GM18870 (cell line): ENCODE measurements around the gene PDE4D.

Experiments
- ATAC-seq: cut with Tn5 transposase; IDR thresholded peaks from one replicate; pipeline ENCODE4 v1.9.1; 2021; ENCODE audit warnings: moderate library complexity; ENCODE audit not compliant: unreplicated experiment

PDE4D gene

DNA sequence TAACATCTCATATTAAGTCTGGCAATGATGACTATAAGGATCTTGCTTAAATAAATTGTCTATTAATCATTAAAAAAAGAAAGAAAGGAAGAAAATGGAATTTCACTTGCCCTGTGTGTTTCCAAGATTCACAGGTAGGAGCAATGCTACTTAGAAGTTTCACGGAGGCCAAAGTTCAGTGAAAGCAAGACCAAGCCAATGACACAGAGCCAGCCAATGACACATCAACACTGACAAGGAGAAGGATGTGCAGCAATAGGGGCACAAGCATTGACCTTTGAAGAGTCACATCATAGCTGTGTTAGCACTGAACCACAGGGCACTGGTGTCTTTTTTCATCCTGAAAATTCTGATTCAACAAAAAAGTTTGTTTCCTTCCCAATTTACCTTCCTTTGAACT lies 364.3 kb downstream of the PDE4D start:
- ATAC-seq = no peak

DNA sequence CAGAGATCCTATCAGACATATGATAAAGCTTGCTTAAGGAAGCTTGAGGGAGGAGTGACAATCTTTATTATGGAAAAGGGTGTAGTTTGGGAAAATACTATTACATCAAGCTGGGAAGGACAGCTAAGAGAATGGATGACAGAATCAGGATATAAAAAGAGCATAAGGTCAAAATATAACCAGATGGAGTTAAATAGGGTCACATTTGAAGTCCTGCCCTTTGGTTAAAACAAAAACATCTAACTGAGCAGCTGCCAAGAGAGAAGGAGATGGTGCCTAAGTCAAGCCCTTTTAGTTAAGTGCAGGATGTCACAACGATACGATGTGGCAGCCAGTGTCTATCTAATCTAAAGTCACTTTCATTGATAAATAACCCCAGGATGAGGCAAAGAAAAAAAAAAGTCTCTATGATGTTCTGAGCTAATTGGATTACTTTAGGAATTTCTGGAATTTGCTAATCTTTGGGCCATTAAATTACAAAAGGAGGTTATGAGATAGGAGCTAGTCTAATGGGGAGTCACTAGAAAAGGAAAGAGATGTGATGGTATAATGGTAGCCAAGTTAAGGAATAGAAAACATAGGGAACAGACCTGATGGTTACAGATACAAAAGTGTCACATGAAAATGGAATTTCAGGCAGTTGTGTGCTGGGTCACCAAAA lies 365.2 kb downstream of the PDE4D start:
- ATAC-seq = no peak

DNA sequence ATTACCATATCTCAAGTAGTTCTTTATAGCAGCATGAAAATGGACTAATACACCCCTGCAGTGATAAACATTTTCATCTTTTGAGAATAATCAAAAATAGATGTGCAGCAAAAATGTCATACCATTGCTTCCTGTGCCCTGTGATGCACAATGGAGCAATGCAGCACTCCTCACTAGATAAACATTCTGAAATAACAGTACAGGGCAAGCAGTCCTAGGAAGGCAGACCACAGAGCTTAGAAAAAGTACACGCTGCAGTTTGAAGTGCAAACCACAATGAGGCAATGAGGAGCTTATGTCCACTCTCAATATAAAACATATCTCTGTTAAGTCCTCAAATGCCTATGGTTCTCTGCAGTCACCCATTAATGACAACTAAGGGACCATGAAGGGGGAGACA lies 367.6 kb downstream of the PDE4D start:
- ATAC-seq = no peak

DNA sequence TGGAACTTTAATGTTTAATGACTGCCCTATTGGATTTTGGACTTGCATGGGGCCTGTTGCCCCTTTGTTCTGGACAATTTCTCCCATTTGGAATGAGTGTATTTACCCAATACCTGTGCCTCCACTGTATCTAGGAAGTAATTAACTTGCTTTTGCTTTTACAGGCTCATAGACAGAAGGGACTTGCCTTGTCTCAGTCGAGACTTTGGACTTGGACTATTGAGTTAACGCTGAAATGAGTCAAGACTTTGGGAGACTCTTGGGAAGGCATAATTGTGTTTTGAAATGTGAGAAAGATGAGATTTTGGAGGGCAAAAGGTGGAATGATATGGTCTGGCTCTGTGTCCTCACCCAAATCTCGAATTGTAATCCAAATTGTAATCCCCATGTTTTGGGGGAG lies 368.2 kb downstream of the PDE4D start:
- no peak for ATAC-seq

DNA sequence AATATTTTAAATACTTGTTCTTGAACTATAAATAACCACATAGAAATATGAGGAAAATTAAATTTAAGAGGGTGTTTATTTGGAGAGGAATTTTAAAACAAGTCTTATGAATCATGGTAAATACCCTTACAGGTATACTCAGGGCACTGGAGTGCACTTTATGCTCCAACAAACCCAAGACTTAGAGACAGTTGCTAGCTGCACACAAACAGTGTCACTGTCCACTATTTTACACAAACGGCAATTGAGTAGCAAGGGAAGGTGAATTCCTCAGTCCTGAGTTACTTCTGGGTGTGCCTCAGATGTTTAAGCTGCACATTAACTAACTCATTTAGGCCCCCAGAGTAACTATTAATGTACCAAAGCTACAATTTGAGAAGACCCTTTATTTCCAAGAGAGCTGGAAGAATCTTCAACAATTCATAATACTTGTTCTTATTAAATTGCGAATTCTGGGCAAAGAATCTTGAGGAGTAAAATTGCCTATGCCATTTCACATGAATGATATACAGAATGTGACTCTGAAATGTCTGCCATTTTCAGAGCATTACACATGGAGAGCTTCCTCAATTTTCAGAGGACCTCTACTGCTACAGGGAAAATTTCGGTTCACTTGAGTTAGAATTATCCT lies 371.2 kb downstream of the PDE4D start:
- ATAC-seq = no peak

DNA sequence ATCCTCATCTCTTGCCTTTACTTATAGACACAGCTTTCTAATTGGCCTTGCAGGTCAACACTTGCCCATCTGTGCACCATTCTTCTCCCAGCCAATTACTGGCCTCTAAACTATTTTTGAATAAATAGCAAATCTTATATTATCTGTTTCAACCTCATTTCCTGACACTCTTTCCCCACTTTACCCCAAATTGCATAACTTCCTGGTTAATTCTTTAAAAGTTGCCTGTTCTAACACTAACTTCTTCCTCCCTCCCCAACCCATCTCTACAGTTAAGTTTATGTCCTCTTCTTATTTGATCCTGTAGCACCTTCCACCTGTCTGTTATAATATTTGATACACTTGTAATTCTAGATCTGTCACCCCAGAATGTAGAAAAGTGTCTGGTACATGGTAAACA lies 372.1 kb downstream of the PDE4D start:
- no peak for ATAC-seq

DNA sequence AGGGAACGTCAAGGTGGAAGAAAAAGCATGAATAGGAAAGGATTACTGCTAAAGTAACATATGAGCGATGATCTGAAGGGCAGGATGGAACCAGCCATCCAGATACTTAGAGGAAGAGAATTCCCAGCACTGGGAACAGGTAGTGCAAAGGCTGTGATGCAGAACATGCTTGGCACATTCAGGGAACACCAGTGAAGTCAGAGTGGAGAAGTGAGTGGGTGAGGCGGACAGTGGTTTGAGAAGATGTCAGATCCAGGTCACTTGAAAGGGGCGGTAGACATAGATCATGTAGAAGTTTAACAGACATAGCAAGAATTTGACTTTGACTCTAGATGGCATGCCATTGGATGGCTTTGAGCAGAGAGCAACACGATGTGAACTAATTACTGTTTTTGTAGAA lies 374.2 kb downstream of the PDE4D start:
- ATAC-seq = no peak

DNA sequence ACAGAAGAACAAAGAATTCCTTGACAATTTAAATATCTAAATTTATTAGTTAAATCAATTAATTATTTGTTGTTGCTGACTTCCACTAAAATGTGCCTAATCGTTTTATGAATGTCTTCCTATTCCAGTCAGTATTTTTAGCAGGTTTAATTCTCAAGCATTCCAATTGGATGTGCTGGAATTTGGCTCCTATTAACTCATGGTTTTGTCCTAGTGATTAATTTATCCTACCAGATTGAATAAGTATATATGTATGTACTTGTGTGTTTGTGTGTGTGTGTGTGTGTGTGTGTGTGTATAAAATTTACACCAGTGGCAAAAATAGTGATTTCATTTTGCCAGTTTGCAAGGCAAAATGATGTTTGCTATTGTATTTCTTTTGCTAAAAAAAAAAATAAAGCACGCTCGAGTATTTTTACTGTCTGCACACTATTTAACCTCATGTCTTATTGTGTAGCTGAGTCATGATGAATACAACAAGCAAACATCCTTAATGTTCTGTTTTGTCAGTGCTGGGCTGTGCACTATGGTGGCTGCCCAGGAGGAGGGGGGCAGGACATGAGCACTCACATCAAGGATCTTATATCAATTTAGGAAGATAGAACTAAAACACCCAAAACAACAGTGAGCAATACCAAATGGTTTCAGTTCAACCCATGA lies 375.5 kb downstream of the PDE4D start:
- ATAC-seq = no peak

DNA sequence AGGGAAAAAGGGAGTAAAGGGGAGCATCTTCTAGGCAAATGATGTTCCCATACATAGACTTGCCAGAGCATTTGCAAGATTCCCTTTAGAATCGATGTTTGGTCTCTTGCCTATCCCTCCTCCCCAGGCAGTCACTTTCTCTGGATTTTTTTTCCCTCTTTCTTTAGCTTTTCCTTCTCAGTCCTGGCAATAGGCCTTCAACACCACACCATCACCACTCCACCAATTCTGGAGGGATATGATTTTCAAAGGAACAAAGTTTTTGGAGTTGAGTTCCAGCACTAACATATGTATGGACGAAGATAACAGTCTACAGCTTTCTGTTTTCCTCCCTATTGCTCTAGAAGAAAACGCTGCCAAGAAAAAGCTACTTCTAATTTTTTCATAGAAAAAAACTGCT lies 377.4 kb downstream of the PDE4D start:
- ATAC-seq = no peak

DNA sequence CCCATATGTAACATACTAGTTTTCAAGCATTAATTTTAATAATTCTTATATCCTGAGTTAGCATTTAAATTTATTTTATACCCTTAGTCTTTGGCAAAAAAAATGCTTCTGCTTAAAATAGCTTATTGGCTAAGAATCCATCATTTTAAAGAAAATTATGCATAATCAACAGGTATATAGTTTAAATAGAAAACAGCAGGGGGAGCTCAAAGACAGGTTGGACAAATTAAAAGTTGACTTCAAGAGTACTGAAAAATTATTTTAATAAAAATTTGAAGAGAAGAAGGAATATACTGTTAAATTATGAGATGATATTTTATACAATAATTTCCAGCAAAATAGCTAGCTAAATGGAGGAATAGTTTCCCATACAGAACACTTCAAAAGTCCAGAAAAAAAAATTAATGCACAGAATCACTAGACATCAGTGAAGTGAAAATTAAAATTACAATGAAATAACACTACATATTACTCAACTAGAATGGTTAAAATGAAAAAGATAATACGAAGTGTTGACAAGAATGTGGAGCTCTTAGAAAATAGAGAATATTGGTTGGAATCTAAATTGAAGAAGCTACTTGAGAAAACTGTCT lies 387.1 kb downstream of the PDE4D start:
- ATAC-seq = no peak

DNA sequence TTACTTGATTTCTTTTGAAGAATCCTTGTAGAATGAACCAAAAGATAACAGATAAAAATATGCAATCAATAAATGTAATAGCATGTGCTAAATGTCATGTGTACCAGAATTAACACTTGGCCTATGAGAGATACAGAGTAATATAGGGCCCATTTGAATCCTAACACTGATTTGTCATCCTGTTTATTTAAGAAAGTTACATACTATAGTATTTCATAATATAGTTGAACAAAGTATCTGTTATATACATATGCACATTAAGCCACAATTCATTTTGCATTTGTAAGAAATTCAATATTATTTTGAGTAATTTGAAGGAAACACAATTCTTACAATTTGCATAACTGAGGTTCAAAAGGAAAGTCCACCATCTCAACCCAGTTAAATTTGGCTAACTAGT lies 389.5 kb downstream of the PDE4D start:
- ATAC-seq = no peak

DNA sequence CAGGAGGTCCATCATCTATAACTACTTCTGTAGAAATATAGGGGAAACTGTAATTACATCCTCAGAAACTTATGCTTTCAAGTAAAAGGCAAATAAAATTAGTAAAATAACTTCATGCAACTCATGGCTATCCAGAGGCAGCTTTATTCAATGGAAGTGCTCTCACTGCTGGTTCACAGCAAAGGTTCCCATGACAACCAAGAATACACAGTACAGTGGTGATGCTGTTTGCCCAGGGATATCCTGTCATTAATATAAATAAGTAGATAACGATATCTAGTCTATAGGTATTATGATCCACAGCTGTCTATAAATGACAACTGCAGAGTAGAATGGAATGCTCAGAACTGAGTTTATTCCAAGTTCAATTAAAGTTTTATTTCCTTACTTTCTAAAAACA lies 390.3 kb downstream of the PDE4D start:
- ATAC-seq = no peak

DNA sequence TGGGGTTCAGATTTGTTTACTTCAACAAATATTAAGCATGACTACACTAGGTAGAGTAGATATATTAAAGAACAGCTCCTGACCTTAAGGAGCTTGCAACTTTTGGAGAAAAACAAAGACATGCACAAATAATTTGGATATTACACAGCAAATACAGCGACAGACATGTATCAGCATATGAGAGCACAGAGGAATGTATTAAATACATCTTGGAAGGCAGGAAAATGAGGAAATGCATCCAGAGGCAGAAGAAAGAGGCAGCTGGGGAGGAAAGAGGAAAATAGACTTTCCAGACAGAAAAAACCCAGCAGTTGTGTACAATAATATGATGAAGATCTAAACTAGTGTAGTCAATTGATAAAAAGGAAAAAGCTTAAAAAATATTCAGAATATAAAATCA lies 392.2 kb downstream of the PDE4D start:
- ATAC-seq = no peak

DNA sequence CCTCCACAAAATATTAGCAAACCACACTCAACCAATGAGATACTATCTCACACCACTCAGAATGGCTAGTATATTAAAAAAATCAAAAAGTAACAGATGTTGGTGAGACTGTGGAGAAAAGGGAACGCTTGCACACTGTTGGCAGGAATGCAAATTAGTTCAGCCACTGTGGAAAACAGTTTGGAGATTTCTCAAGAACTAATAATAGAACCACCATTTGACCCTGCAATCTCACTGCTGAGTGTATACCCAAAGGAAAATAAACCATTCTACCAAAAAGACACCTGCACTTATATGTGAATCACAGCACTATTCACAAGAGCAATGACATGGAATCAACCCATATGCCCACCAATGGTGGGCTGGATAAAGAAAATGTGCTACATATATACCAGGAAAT lies 393.5 kb downstream of the PDE4D start:
- ATAC-seq = no peak

DNA sequence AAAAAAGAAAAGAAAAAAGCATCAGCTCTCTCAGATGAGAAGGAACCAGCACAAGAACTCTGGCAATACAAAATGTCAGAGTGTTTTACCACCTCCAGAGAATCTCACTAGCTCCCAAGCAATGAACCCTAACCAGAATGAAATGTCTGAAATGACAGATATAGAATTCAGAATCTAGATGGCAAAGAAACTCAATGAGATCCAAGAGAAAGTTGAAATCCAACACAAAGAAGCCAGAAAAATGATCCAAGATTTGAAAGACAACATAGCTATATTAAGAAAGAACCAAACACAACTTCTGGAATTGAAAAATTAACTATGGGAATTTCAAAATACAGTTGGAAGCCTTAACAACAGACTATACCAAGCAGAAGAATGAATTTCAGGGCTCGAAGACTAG lies 396.3 kb downstream of the PDE4D start:
- ATAC-seq = no peak

DNA sequence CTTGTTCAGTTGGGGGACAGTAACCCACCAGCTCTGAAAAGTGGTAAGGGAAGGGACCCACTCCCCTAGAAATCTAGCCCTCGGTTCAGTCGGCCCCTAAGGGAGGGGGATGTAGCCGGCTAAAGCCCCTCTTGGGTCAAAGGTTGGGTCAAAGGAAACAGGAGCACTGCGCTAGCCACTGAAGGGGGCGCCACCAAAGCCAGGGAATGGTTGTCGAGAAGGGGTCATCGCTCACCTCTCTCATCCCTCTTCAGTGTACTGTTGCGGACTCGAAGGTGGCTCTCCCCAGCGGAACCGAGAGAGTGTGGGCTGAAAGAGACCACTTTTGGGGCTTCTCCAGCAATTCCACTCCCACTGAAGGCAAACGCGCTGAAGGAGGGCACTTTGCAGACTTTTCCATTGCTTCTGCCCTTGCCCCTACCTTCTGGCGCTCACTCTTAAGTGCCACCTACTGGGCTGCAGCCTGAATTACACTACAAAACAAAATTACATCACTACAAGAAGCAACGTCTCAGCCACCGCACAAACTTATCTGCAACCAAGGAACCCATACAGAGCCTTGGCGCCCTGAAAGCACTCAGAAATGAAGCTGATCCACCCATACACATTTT lies 396.9 kb downstream of the PDE4D start:
- ATAC-seq = peak; percentile 48

DNA sequence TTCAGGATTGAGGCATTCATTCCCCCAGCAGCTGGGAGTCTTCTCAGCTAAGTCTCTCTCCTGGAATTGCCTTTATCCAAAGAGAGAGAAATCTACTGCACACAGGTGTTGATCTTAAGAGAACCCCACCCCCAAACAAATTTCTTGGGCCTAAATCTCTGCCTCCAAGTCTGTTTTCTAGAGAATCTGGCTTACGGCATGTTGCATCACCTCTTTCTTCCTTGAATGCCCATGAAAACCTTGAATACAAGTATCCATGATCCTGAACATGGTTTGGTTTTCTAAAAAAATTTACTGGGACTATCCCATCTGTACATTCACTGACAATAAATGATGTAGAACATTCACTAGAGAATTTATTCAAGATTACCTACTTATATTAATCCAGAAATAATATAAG lies 401.6 kb downstream of the PDE4D start:
- no peak for ATAC-seq

DNA sequence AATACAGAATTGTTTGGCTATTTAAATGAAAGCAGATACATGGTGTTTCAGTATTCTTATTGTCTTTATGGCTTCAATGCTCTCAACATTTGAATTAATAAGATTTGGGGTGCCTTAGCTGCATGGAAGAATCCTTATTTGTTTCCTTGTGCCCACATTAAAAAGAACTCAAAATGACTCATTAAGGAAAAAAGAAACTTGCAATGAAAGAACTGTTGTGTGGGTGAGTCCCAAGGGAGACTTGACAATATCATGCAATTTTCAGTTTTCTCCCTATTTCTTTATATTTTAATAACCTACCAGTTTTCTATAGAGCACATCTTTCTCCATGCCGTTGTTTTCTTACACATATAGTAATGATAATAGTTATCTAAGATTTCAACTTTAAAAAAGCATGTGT lies 404.0 kb downstream of the PDE4D start:
- ATAC-seq = no peak

DNA sequence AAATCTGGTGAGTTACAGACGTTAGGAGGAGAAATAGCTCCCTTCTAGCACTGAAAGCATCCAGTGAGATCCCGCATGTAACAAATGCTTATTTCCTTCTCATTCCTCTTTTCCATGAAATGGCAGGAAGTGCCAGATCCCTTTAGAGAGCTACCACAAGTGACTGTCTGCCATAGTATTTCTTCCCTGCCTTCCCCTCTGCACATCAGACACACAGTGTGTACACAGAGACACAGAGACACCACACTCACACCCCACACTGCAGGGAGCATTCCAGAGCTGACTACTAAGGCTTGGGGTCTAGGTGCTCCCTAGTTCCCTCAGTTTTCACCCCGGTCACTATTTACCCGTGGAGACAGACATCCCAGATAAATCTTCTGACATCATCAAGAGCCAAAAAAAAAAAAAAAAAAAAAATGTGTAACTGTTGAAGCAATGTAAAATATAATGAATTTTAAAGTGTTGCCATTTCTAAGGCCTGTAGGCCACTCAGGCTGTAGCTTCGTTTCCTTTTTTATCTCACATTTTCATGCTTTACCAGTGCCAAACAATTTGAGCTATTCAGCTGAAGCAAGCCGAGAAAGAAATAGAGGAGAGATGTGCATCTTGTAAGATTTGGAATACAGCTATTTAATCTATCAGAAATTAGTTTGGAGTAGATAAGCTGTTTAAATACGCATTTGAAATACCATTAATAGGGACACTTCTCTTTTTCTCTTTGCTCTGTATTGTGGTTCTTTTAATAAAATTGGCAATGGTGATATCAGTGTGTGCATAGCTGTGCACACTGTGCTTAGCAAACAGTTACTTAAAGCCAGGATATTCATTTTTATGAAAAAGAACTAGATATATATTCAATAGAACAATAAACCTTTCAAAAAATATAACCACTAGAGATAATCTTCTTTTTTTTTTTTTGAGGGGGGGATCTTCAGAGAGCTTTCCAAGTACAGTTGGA lies 405.5 kb downstream of the PDE4D start:
- no peak for ATAC-seq

DNA sequence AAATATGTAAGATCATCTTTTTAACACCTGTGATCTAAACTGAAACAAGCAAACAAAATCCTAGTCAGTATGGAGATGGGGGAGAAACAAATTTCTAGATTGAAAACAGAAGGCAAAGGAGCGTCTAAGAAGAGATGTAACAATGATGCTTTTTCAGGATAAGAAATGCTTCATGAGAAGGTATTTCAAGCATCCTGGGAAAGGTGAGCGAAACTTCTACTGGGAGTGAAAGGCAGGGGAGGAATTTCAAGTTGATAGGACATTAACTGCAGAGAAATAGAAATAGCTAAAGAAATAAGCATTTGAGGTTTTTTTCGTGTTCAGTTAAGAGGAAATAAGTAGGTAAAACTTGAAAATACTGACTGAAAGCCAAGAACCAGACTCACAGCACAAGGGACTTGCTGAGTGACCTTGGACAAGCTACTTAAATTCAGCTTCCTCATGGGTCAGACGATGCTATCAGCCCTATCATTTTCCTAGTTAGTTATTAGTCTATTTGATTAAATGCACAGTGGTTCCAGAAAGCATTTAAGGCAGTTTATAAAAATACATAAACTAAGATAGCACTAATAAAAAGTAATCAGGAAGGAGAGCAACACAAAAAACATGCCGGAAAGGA lies 406.3 kb downstream of the PDE4D start:
- ATAC-seq = no peak
